HG03097 (cell line): Measurements from ENCODE around the gene ZNF227.
"Not testable (repeated sequence)": the region's sequence is repeated elsewhere in the genome, so short reads cannot be mapped to it uniquely, and the experiment has no call there.

Experiments used
- ATAC-seq: cut with Tn5 transposase; IDR thresholded peaks from one replicate; pipeline ENCODE4 v1.9.1; 2021; ENCODE audit not compliant: unreplicated experiment, low FRiP score

The ZNF227 gene

GRCh38 chr19:44232867-44233266, 20.5 kb downstream of the ZNF227 start:
- ATAC-seq: no peak

- ATAC-seq: no peak
These were observed 24.1 kb downstream of the ZNF227 start for GRCh38 chr19:44236384-44236783.

GRCh38 chr19:44252332-44252731, 40.0 kb downstream of the ZNF227 start:
- not testable (repeated sequence) for ATAC-seq

GRCh38 chr19:44253392-44253791, 41.1 kb downstream of the ZNF227 start:
- ATAC-seq: not testable (repeated sequence)

- ATAC-seq: no peak
These were observed 42.2 kb downstream of the ZNF227 start for GRCh38 chr19:44254496-44254895.

- ATAC-seq: no peak
These were observed 43.5 kb downstream of the ZNF227 start for GRCh38 chr19:44255705-44256411.

- ATAC-seq: no peak
These were observed 45.8 kb downstream of the ZNF227 start for GRCh38 chr19:44258136-44258535.

- no peak for ATAC-seq
These were observed 46.6 kb downstream of the ZNF227 start for GRCh38 chr19:44258835-44259413.

- ATAC-seq: no peak
These were observed 48.0 kb downstream of the ZNF227 start for GRCh38 chr19:44260343-44260681.

GRCh38 chr19:44260695-44261446, 48.5 kb downstream of the ZNF227 start:
- no peak for ATAC-seq

GRCh38 chr19:44277331-44277730, 65.0 kb downstream of the ZNF227 start:
- ATAC-seq: no peak

GRCh38 chr19:44278181-44278690, 65.9 kb downstream of the ZNF227 start:
- no peak for ATAC-seq

GRCh38 chr19:44280916-44281315, 68.6 kb downstream of the ZNF227 start:
- ATAC-seq: no peak

- ATAC-seq: no peak
These were observed 70.5 kb downstream of the ZNF227 start for GRCh38 chr19:44282846-44283245.

GRCh38 chr19:44284968-44285367, 72.6 kb downstream of the ZNF227 start:
- ATAC-seq: no peak
